Right renal cortex interstitium (tissue), 3 donors: Measurements from ENCODE around the gene PI4KB. TPM values are rescaled to one million over a fixed set of nuclear protein-coding genes. Genes with fewer than 3 reads are reported as not detected.
"Not testable (repeated sequence)": the region's sequence is repeated elsewhere in the genome, so short reads cannot be mapped to it uniquely, and the experiment has no call there.

Source experiments
- DNase-seq, 3 donors: peaks; one replicate each; pipeline ENCODE4 v3.0.0-alpha.2; 2013; ENCODE audit warnings: low read depth in 3 of 3, low spot score in 2 of 3
- polyA plus RNA-seq, 3 donors: library from polyadenylated mRNA; unstranded; fragments of 120-200 nt; gene quantifications; one replicate each; pipeline ENCODE4 v1.2.1, GENCODE V29; 2013; ENCODE audit not compliant: insufficient read length in 3 of 3

Gene PI4KB
- polyA plus RNA-seq, 3 donors: 62.0 to 66.5 (median 62.3) TPM

GRCh38 chr1:151281969-151282882 lies 45.0 kb downstream of the PI4KB start, which contains the start of gene ZNF687:
ZNF687 (plus strand) TSS chr1:151282299; CDS start chr1:151286292, 3,993 bp downstream.
- peak in 2 of 3 donors; percentile 99 to 100 for DNase-seq

- peak; percentile 88 to 99 (median 95) for DNase-seq
Observed at GRCh38 chr1:151281225-151281968, 45.8 kb downstream of the PI4KB start.

- DNase-seq: no peak
Observed at GRCh38 chr1:151277249-151277648, 50.0 kb downstream of the PI4KB start.

GRCh38 chr1:151275341-151275740 lies 51.9 kb downstream of the PI4KB start:
- not testable (repeated sequence) for DNase-seq

GRCh38 chr1:151273924-151274466 lies 53.2 kb downstream of the PI4KB start:
- no peak for DNase-seq

- DNase-seq: no peak
Observed at GRCh38 chr1:151267760-151268159, 59.5 kb downstream of the PI4KB start.

- DNase-seq: no peak
Observed at GRCh38 chr1:151266821-151267220, 60.4 kb downstream of the PI4KB start.

GRCh38 chr1:151266315-151266714 lies 60.9 kb downstream of the PI4KB start:
- no peak for DNase-seq

- DNase-seq: no peak
Observed at GRCh38 chr1:151265446-151266236, 61.6 kb downstream of the PI4KB start.

- DNase-seq: no peak
Observed at GRCh38 chr1:151259351-151259750, 67.9 kb downstream of the PI4KB start.

- DNase-seq: no peak
Observed at GRCh38 chr1:151255381-151255780, 71.8 kb downstream of the PI4KB start.

- DNase-seq: peak; percentile 92 to 96 (median 93)
Observed at GRCh38 chr1:151254217-151255213, 72.7 kb downstream of the PI4KB start, which contains the start of gene PSMD4. PSMD4 (plus strand) TSS chr1:151254734; CDS start chr1:151254783, 49 bp downstream.

GRCh38 chr1:151251656-151252470 lies 75.4 kb downstream of the PI4KB start:
- DNase-seq: peak; percentile 32 to 48 (median 46)

- no peak for DNase-seq
Observed at GRCh38 chr1:151246786-151247185, 80.4 kb downstream of the PI4KB start.

GRCh38 chr1:151243683-151244216 lies 83.5 kb downstream of the PI4KB start:
- no peak for DNase-seq

- no peak for DNase-seq
Observed at GRCh38 chr1:151242442-151242841, 84.8 kb downstream of the PI4KB start.
